Brain pericyte (primary cell): Measurements from ENCODE around the gene CHST1.

ENCODE experiments used
- DNase-seq: peaks from one replicate; pipeline ENCODE4 v3.0.0-alpha.2; 2012; ENCODE audit warnings: low read depth, low spot score

CHST1 gene

DNA sequence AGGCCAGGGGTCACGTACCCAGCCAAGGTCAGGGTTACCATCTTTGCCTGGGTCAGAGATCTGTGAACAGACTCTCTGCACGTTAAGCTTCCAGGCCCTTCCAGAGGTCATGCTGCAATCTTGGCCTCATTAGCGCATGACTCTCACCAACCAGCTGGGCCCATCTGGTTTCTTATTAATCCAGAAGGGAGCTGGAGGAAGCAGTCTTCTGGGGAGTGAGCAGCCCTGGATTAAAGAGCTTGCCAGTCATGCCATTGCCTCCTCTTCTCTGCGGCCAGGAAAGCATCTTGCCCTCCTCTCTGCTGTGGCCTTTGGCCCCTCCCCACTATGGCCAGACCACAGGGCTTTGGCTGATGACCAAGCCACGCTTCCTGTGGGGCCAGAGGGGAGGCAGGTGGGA, 57.4 kb downstream of the CHST1 start:
- DNase-seq, result no peak

DNA sequence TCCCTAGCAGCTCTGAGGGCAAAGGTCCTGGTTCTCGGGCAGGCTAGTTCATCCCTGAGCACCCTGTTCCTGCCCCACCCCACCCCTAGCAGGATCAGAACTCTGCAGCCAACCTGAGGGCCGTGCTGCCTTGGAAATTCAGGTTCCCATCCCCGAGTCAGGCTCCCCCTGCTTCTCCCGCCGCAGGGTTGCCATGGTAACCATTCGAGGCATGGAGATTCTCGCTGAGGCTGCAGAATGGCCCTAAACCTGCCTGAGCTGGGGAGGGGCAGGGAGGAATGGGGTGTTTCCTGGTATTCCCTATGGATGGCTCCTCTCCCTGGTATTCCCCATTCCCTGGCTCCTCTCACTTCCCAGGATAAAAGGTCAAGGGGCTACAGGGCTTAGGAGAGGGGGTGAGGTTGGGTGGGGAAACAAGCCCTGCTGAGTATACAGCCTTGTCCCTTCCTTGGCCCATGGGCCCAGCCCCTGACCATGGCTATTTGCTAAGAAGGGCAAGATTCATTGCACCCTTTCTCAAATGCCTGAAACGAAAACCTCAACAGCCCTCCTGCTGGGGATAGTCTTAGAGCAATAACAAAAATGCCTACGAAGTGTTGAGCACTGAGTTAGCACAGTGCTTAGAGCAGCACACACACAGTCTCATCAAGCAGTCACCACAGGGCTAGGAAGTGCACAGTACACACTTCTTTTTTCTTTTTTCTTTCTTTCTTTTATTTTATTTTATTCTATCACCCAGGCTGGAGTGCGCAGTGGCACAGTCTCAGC, 58.7 kb downstream of the CHST1 start:
- no peak for DNase-seq

DNA sequence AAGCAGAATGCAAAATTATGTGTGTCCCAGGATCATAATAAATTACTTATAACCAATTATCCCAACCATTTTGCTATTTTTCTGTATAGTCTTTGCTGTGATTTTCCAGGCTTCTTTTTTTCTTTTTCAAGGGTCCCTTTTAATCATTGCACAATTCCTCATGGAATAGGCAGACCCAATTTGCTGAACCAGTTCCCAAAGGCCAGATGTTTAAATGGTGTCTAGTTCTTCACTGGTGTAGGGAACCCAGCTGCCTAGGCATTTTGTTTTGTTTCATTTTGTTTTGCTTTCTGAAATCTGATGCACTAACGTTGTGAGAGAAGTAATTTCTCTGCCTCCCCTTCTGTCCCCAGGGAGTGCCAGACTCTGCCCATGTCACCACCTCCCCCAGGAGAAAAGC, 60.4 kb downstream of the CHST1 start:
- DNase-seq, result no peak

DNA sequence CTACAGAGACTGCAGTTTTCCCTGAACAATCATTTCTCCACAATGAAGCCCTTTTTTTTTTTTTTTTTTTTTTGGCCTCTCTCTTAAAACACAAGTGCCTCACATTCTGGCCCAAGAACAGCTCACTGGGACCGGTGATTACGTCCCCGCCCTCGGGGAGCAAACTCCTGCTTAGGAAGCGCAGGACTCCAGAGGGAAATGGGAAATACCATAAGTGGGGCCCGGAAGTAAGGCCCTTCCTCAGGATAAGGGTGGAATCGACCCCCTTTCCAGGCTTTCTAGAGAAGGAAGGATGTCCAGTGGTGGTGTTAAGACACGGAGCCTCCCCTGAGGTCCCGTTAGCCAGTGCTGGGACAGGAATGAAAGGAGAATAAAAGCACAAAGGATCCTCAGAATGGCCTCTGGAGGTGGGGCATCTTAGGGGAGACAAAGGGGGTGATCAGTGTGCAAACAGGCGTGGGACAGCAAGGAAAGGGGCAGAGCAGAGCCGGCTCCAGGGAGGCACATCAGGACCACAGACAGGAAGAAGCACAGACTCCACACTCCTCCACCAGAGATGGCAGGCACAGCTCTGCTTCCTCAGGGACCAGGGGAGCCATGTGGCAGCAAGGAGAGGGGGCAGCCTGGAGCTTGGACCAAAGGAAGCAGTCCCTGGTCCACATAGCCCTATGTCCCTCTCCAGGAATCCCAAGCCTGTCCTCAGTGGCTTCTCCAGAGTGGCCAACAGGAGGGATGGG, 61.3 kb downstream of the CHST1 start:
- DNase-seq, result no peak

DNA sequence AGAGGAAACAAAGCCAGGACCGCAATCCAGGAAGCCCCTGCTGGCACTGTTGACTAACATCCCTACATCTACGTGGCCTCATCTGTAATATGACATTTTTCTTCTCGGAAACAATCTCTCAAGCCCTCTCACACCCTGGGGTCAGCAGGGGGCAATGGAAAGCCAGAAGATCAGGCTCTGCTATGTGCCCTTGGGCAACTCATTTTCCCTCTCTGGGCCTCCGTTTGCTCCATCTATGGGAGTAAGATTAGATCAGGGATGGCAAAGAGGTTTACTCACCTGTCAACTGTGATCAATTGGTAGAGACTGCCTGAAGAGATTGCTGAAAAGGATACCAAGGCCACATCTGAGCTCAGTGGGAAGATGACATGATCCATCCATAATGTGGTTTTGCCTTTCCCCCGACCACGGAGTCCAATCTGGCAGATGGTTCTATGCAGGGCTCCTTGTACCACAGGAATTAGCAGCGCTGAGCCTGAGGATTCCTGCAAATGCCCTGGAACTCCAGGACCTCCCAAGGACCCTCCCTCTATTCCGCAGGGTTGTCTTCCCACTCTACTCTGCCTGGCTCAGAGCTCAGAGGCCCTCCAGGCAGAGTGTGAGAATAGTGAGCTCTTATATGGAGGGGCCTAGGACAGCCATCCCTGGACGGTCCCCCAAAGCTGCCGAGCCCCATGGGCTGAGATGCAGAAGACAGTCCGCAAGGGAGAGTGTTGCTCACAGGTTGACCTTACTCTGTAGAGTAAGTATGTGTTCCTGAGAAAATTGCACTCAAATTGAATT, 66.1 kb downstream of the CHST1 start:
- no peak for DNase-seq
